ENCODE results near the gene HTRA3.
A peak's percentile ranks its signal among the peaks of the same experiment; 100 is the strongest.

DNA sequence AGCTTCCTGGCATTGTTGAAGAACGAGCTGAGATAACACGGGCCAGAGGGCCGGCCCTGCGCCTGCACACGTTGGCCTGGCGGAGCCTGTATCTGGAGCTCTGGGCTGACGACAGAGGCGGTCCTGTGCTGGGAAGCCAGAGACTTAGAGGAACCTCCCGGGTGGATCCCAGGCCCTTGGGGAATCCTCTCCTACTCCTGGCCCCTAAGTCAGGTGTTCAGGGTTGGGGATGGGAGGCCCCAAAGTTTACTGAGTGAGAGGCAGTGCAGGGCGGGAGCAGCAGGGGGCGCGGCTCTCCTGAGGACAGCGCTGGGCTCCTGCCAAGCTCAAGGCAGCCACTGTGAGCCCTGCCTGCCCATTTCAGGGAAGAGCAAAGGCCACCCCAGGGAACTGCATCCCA lies 2.5 kb upstream of the HTRA3 start:
- TF ChIP-seq CTCF (conservative IDR thresholded peaks at IDR 0.05) (peak; percentile 82), ZFX (IDR thresholded peaks at IDR 0.05) (no peak)
